ENCODE results near the gene PLA2R1. TPM values are rescaled to one million over a fixed set of nuclear protein-coding genes. Genes with fewer than 3 reads are reported as not detected.

The PLA2R1 gene
- polyA plus RNA-seq, 1 donor from 2014 or later, result 0.69 TPM

GRCh38 chr2:160096409-160096808 is 34.0 kb upstream of the PLA2R1 start:
- Histone ChIP-seq H3F3A (ENCODE audit: insufficient read depth, low read length, poor library complexity, severe bottlenecking) (no peaks in the 10 kb centered on the region), H3K9me3 (ENCODE audit: low read length) (no peaks in the 10 kb centered on the region), H3K9ac (ENCODE audit: low read length) (no peak overlapping the region), H4K20me1 (ENCODE audit: insufficient read depth) (no peaks in the 10 kb centered on the region), H3K4me3 (ENCODE audit: low read length) (no peak overlapping the region), H3K36me3 (ENCODE audit: insufficient read depth, low read length) (no peaks in the 10 kb centered on the region), H3K4me2 (ENCODE audit: low read length) (no peak overlapping the region), H3K9me2 (ENCODE audit: insufficient read depth, low read length) (no peaks in the 10 kb centered on the region), H3K27ac (ENCODE audit: low read length) (no peak overlapping the region), H3K27me3 (ENCODE audit: insufficient read depth, low read depth, low read length) (no peaks in the 10 kb centered on the region), H3K79me2 (replicated peaks; ENCODE audit: insufficient read depth, low read length) (no peaks in the 10 kb centered on the region), H2AFZ (ENCODE audit: low read depth, low read length) (no peak overlapping the region)
- no peak for TF ChIP-seq MXI1 (conservative IDR thresholded peaks at IDR 0.05; ENCODE audit: poor library complexity, severe bottlenecking)
- no peak for TF ChIP-seq EP300 (conservative IDR thresholded peaks at IDR 0.05; ENCODE audit: poor library complexity, severe bottlenecking)
- TF ChIP-seq TAF1 (IDR thresholded peaks at IDR 0.05; ENCODE audit: low read depth), result no peak
- no peak for TF ChIP-seq RAD21 (conservative IDR thresholded peaks at IDR 0.05)
- TF ChIP-seq REST (IDR thresholded peaks at IDR 0.05; ENCODE audit: borderline replicate concordance), result no peak
- TF ChIP-seq SMC3 (conservative IDR thresholded peaks at IDR 0.05; ENCODE audit: poor library complexity), result no peak
- TF ChIP-seq CTCF (IDR thresholded peaks at IDR 0.05; ENCODE audit: poor library complexity, severe bottlenecking), result no peak
- TF ChIP-seq EZH2 (IDR thresholded peaks at IDR 0.05; ENCODE audit: borderline replicate concordance, insufficient read depth, low read length, poor library complexity, severe bottlenecking), result no peak
- no peak for TF ChIP-seq POLR2AphosphoS5 (IDR thresholded peaks at IDR 0.05)

- no peak overlapping the region for H3K9ac ChIP-seq (ENCODE audit: low read length)
- no peak overlapping the region for H2AFZ ChIP-seq (ENCODE audit: low read depth, low read length)
- H3K4me3 ChIP-seq (ENCODE audit: low read length), result no peak overlapping the region
- peaks cover 13% of the 10 kb centered on the region for H3K9me3 ChIP-seq (ENCODE audit: low read length)
- no peaks in the 10 kb centered on the region for H3K79me2 ChIP-seq (replicated peaks; ENCODE audit: insufficient read depth, low read length)
- H3F3A ChIP-seq (ENCODE audit: insufficient read depth, low read length, poor library complexity, severe bottlenecking), result no peaks in the 10 kb centered on the region
- no peaks in the 10 kb centered on the region for H3K9me2 ChIP-seq (ENCODE audit: insufficient read depth, low read length)
- no peaks in the 10 kb centered on the region for H3K36me3 ChIP-seq (ENCODE audit: insufficient read depth, low read length)
- H4K20me1 ChIP-seq (ENCODE audit: insufficient read depth), result no peaks in the 10 kb centered on the region
- H3K4me2 ChIP-seq (ENCODE audit: low read length), result no peak overlapping the region
- H3K27ac ChIP-seq (ENCODE audit: low read length), result no peak overlapping the region
- TF ChIP-seq SMC3 (conservative IDR thresholded peaks at IDR 0.05; ENCODE audit: poor library complexity) (no peak), MXI1 (conservative IDR thresholded peaks at IDR 0.05; ENCODE audit: poor library complexity, severe bottlenecking) (no peak), TAF1 (IDR thresholded peaks at IDR 0.05; ENCODE audit: low read depth) (no peak), POLR2AphosphoS5 (IDR thresholded peaks at IDR 0.05) (no peak), RAD21 (conservative IDR thresholded peaks at IDR 0.05) (no peak), EZH2 (IDR thresholded peaks at IDR 0.05; ENCODE audit: borderline replicate concordance, insufficient read depth, low read length, poor library complexity, severe bottlenecking) (no peak), EP300 (conservative IDR thresholded peaks at IDR 0.05; ENCODE audit: poor library complexity, severe bottlenecking) (no peak), REST (IDR thresholded peaks at IDR 0.05; ENCODE audit: borderline replicate concordance) (no peak), CTCF (IDR thresholded peaks at IDR 0.05; ENCODE audit: poor library complexity, severe bottlenecking) (no peak)
- no peaks in the 10 kb centered on the region for H3K27me3 ChIP-seq (ENCODE audit: insufficient read depth, low read depth, low read length)
Observed at GRCh38 chr2:160092445-160092844, 30.0 kb upstream of the PLA2R1 start.

Measured in neural cell (in vitro differentiated cells).